ENCODE data around the gene USE1.
A peak's percentile ranks its signal among the peaks of the same experiment; 100 is the strongest.

- TF ChIP-seq CTCF (IDR thresholded peaks at IDR 0.05) (peak in 5 of 7 experiments; percentile 66 to 78 (median 71)), EP300 (IDR thresholded peaks at IDR 0.05) (no peak), POLR2A (IDR thresholded peaks at IDR 0.05) (no peak), POLR2AphosphoS5 (IDR thresholded peaks at IDR 0.05) (peak in 1 of 3 donors; percentile 42)
These were observed 9.7 kb upstream of the USE1 start for GRCh38 chr19:17205237-17206140.

All from stomach (tissue), 4 donors.